Measurements from ENCODE around the gene ACTR1B.
"Not testable (repeated sequence)": the region's sequence is repeated elsewhere in the genome, so short reads cannot be mapped to it uniquely, and the experiment has no call there.

ACTR1B gene

DNA sequence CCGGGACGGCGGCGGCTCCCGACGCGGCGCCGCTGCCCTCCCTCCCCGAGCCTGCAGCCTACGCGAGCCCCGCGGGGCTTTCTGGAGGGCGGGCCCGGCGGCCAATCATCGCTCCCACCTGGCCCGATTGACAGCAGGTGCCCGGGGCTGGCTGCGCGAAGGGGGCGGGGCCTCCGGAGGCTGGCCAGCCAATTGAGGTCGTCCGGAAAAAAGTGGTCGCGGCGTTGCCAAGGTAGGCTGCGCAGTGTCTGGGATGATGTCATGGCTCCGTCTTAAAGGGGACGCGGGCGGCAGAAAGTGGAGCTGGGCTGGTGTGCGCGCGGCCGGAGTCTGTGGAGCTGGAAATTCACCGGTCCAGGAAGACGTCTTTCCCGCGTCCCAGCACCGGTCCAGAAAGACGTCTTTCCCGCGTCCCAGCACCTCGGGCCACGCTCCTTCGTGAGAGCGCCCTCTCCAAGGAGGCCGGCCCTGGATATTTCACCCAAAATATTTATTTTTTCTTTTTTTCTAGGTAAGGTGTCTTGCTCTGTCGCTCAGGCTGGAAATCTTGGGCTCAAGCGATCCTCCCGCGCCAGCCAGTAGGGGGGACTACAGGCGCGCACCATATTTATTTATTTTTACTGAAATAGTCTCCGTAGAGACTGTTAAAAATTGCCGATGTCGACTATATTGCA lies at the start of gene ACTR1B:
Gene ACTR1B, minus strand, starts transcription at position 83 of the 674 bp plus-strand sequence. CDS start 154 bp downstream, outside the sequence.
- peak; percentile 92 for DNase-seq (ENCODE audit: low read depth)

DNA sequence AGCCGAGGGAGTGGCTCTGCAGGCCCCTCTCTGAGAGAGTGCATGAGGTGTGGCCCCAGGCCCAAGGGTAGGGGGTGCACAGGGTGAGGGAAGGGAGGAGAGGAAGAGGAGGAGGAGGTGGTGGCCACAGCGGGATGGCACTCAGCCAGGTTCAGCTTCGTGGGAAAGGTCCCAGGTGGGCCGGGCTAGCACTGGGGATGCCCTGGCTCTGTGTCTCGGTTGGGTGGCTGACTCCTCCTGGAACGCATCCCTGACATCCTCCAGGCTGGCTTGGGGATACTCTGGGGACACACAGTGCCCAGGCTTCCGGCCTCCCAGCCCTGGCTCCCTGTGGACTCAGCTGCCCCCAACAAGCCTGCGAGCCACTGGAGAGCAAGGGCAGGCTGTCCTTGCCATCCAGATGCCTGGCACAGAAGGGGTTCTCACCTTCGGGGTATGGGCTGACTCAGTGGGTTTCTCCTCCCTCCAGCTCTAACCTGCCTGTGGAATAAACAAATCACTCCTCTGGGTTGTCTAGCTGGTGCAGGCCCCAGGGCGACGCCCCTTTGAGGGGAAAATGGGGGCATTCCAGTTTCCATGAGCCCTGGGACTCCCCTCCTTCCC lies 49.0 kb upstream of the ACTR1B start:
- DNase-seq (ENCODE audit: low read depth): no peak

DNA sequence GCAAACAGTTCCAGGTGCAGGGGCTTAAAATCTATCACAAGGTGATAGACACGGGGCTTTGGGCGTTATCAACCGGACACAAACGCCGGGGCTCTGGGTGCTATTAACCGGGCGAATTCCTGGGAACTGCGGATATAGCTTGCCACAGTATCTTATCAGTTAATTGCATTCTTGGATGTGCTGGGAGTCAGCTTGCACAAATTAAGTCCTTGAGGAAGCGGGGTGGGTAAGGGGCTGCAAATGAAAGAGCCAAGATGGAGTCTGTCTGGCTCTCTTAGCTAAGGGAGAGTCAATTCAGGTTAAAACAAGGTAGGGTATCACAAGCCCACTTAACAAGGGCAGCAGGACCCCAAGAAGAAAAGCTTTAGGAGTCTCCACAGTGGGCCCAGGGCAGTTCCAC lies 48.3 kb upstream of the ACTR1B start:
- not testable (repeated sequence) for DNase-seq (ENCODE audit: low read depth)

DNA sequence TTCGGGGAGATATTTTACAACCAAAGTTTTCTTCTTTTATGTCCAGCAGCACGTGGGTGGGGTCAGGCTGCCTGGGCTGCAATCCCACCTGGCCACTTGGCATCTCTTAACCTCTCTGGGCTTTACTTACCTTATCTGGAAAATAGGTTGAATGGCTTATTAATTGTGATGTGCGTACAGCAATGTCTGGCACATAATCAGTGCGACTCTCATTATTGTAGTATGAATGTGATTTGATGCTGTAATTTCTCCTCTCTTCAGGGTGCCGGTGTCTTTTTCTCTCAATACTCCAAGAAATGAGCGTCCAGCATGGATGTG lies 47.5 kb upstream of the ACTR1B start:
- no peak for DNase-seq (ENCODE audit: low read depth)

DNA sequence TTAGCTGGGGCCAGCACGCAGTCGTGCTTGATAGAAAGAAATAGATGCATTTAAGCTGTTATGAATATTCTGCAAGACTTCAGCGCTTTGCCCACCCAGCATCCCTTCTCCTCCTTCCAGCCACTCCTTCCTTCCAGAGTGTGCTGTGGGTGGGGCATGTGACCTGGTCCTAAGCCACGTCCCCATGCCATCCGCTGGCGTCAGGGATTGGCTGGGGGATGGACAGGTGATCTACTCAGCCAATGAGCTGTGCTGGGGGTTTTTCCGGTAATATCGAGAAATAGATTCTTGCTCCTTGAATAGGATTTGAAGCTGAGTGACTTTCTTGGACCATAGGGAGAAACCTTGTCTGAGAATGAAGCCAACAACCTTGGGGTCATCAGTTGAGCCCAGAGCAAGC lies 44.8 kb upstream of the ACTR1B start:
- no peak for DNase-seq (ENCODE audit: low read depth)

DNA sequence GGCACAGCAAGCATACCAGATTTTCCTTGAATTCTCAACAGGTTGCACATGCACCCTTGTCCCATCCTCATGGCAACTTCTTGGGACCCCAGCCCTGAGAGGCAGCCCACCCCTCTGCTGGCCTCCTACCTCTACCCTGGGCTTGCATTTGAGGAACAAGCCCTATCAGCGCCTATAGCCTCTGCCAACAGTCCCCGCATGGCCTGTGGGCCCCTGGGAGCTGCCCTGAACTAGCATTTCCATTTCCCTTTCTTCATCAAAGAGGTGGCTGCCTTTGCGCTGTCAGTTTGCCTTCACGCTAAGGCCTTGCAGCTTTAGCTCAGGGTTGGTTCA lies 44.2 kb upstream of the ACTR1B start:
- no peak for DNase-seq (ENCODE audit: low read depth)

DNA sequence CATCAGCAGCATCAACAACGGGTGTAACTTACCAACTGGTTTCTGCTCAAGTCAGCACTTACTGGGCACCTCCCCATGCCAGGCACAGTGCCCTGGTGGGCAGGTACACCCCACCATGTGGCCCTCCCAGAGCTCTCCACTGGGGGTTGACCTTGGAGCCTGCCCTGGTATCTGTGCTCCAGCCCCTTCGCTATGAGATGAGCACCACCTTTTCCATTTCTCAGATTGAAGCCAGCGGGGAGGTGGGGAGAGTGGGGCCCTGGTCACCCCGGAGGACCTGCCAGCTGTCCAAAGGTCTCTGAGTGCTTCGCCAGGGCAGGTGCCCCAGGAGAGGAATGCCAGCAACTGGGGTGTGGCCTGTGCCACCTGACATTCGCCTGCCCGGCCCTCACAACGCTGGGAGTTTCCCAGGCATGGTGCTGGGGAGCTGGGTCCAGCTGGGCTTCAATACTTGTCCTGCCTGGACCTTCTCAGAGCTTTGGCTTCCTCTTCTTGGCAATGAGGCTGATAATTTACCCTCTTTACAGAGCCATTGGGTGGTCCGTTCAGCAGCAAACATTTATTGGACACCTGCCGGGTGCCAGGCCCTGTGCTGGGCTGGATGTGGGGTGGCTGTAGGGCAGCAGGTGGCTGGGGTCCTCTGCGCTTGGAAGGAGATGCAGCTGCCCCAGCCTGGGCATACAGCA lies 43.7 kb upstream of the ACTR1B start:
- no peak for DNase-seq (ENCODE audit: low read depth)

DNA sequence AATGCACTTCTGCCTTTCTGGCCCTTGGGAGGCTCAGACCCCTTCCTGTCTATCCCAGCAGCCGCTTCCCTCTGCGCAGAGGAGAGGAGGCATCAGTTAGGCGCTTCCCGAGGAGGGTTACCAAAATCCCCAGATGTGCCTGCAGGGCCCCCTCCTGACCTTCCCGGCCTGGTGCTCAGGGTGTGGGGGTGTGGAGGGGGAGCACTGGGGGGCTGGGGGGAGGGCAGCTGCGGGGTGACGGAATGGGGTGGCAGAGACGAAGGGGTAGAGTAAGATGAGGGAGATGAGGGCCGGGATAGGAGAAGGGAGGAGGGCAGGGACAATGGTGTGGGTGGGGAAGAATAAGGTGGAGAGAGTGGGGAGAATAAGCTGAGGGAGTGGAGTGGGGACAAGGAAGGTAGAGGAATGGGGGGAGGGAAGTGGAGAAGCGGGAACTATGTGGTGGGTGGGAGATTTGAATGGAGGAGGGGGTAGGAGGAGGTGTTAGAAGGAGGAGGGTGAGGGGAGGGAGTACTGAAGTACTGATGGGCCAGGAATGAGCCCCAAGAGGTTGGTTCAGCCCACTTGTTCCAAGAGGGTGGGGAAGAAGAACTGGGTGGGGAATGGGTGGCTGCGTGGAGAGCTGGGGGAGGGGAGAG lies 43.0 kb upstream of the ACTR1B start:
- DNase-seq (ENCODE audit: low read depth): no peak

DNA sequence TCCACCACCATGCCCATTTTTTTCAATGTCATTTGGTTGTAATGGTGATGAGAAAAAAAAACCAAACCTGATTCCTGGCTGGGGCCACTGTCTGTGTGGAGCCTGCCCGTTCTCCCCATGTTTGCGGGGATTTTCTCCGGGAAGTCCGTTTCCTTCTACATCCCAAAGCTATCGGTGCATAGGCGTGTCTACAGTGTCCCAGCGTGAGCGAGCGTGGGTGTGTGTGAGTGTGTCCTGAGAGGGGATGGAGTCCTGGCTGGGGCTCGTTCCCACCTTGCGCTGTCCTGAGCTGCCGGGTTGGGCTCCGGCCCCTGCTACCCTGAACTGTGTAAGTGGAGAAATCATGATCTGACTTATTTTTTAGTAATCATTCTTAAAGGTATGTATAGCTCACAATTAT lies 42.3 kb upstream of the ACTR1B start:
- DNase-seq (ENCODE audit: low read depth): no peak

DNA sequence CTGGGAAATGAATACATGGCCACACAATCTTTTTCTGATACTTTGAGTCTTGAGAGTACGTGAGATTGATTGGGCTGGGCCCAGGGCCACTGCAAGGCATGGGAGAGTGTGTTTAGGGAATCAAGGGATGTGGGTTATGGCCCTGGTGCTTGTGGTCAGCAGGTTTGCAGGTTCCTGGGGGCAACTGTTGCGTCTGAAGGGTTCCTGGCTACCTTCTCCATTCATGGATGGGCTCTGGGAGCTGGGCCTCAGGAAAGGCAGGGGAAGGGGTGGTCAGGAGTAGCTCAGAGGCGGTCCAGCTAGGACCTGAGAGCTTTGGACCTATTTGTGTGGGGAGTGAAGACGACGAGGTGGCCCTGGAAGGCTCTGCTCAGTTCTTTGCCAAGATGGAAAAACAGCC lies 41.1 kb upstream of the ACTR1B start:
- no peak for DNase-seq (ENCODE audit: low read depth)

DNA sequence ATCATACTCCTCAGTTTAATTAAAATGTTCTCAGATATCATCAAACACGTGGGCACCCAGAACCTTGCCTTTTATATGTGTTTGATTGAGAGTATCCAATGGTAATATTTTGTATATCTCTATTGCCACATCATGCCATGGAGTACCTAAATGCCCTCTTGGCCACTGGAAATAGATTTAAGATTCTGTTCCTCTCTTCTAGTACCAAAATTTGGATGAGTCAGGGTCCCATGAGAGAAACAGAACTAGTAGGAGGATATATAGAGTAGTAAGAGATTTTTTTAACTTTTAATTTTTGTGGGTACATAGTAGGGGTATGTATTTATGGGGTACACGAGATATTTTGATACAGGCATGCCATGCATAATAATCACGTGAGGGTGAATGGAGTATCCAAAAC lies 39.9 kb upstream of the ACTR1B start:
- no peak for DNase-seq (ENCODE audit: low read depth)

DNA sequence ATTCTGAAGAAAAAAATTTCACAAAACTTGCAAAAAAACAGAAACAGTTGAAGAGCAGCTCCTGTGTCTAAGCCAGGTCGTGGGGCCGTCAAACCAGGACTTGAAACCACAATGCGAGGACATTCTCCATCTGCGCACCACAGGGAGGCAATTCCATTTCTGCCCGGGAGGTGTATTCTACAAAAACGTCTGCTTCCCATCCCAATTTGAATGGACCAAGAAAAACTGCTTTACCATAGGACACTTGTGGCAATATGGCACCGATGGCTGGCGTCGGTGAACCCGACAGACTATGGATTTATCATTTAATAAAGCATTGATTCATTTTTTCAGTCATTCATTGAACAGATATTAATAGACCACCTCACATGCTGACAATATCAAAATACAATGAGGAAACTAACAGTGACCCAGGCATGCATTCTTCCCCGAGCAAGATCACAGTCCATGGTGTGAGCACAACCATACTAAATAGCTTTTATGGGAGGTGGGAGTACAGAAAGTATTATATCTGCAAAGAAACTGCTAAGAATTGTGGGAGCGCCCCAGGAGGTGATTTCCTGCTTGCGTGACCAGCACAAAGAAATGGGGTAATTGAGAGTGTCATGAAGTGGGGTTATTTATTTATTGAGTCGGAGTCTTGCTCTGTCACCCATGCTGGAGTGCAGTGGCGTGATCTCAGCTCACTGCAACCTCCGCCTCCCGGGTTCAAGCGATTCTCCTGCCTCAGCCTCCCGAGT lies 39.1 kb upstream of the ACTR1B start:
- no peak for DNase-seq (ENCODE audit: low read depth)

DNA sequence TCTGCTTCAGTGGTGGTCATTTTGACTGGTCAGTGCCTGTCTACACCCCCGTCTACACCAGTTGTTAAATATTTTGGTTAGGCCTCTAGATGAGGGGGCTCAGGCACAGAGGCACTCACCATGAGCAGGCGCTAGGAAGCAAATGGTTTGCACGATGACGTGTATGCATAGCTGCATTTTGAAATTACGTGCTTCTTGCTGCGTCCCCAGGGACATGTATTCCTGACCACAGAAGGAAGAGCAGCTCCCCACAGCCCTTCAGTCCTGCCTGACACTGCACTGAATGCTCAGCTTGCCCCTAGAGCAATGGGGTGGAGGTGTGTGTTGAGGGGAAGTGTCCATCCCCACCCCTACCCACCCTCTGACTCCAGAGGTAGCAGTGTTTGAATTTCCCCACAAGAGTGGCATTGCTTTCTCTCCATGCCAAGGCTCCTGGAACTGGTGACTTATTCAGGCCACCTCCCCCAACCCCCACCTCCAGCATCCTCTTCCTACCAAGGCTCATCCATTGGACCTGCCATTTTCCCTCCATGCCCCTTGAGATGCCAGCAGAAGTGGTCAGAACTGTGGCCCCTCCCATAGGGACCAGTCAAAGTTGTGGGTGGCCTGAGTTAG lies 38.1 kb upstream of the ACTR1B start:
- DNase-seq (ENCODE audit: low read depth): no peak

DNA sequence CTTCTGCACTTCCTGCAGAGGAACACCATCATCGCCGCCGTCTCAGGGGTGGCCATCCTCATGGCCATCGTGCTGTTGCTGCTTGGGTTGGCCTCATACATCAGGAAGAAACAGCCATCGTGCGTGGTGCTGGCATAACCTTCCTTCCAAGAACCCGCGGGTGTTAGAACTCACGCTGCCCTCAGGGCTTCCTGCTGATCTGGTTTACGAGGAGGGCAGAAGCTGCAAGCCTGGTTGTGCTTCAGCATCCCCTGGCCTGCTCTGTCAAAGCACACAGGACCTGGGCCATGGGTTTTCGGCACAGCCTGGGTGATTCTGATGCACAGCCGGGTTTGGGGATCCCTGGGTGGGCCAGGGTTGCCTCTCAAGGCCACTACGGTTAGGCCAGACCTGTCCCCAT lies 37.3 kb upstream of the ACTR1B start:
- DNase-seq (ENCODE audit: low read depth): no peak

DNA sequence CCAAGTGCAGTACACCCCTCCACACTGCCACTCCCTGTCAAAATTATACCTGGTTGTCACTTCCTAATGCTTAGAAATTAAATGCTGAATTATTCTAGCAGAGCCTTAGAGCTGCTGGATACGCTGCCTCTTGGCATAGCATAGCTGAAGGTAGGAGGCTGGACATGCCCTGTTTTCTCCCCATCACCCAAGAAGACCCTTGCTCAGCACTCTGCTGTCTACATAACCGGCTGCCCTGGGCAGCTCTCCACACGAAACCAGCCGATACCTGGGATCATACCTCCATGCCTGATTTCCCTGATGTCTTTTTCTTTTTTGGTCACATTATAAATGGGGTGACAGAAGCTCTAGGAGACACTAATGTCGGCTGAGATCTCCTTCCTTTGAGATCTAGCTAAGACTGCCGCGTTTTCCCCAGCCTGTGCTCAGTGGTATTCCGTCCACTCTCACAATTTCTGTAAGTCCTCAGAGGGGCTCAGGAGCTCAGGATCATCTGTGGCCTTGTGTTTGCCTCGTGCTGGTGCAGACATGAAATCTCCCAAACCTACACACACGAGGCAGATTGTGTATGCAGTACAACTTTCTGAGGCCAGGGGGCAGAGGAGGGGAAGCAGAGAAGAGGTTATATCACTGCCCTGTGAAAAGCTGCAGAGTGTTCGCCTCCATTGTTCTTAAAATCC lies 36.1 kb upstream of the ACTR1B start:
- peak; percentile 61 for DNase-seq (ENCODE audit: low read depth)

DNA sequence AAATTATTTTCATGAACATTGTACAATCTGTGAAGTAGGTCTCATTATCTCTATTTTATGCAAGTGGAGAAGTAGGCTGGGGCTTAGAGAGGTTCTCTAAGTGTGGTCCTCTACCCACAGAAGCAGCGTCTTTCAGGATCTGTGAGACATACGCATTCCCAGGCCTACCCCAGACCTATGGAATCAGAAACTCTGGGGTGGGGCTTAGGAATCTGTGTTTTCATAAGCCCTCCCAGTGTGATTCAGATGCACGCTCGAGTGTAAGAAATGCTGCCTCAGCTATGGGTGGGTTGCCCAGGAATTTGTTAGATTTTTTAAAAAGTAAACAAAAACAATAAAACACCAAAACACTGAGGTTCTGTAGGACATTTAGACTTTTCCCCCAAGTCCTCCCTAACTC lies 34.7 kb upstream of the ACTR1B start:
- DNase-seq (ENCODE audit: low read depth): no peak

DNA sequence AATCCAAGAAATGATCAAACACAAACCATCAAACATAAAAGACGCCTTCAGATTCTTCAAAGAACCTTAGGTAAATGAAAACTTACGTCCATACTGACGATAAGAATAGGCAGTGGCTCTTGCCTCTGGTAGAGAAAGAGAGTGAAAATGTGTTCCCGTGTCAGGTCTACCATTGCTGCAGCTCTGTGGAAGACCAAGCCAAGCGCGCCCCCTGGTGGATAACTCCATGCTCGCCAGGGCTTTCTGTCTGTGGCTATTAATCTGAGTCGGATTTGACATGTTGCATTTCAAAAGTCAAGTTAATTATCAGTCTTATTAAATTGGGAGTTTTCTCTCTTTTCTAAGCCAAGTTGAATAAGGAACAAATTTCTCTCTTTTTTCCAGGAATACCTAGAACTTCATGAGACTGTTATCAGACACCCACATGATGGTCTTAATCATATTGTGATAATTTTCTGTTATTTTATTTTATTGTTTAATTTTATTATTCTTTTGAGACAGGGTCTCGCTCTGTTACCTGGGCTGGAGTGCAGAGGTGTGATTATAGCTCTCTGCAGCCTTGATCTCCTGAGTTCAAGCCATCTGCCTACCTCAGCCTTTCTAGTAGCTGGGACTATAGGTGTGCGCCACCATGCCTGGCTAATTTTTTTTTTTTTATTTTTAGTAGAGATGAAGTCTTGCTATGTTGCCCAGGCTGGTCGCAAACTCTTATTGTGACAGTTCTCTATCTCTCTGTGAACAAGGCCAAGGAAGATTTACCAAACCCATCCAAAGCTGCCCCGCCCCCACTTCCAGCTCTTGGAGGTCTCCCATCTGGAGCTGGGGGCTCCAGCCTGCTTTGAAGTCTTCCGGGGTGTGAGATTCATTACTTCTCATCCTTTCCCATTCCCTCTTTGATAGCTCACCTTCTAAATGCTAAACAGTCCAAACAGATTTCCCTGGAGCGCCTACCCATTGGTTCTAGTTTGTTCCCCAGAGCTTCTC lies 33.7 kb upstream of the ACTR1B start:
- DNase-seq (ENCODE audit: low read depth): peak; percentile 99

DNA sequence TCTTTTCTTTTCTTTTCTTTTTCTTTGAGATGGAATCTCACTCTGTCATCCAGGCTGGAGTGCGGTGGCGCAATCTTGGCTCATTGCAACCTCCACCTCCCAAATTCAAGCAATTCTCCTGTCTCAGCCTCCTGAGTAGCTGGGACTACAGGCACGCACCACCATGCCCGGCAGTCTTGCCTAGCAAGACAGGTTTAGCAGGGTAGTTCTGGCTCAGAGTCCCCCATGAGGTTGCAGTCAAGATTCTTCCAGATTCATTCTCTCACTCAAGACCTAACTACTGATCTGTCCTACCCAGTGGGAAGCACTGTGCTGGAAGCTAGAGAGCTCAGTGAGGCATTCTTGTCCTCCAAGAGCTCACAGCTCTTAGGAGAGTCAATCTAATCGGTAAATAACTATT lies 31.9 kb upstream of the ACTR1B start:
- no peak for DNase-seq (ENCODE audit: low read depth)

DNA sequence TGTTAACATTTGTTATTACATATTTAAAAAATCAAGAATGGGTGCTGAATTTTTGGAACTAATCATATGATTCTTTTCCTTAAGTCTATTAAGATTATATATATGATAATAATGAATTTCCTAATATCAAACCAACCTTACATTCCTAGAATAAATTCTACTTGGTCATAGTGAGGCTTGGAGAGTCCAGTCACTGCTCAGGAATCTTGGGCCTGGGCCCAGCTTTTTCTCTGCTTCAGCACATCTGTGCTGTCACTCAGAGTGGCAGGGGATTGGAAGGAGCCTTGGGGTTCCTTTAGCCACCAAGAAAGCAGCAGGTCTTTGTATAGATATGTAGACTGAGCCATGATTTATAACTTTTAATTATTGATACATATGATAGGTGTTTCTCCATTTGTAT lies 29.6 kb upstream of the ACTR1B start:
- DNase-seq (ENCODE audit: low read depth): no peak

DNA sequence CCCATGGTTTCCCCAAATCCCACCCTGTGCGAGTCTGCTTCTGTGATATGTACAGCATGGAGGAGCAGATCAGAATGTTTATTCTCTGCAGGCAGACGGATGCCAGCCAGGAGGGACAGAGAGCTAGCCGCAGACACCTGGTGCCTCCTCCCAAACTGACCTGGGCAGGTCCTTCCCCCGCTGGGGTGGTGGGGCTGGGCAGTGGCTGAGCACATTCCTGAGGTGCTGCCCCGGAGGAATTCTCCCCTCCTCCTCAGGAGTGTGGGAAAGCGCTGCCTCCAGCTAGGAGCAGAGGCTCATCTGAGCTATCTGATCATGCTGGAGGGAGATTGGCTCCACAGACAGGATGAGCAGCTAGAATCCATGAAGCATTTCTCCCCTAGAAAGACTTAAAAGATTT lies 27.3 kb upstream of the ACTR1B start:
- no peak for DNase-seq (ENCODE audit: low read depth)
